ELF-1 (cell line): ENCODE results near the gene CLEC4F.
"Not testable (repeated sequence)": the region's sequence is repeated elsewhere in the genome, so short reads cannot be mapped to it uniquely, and the experiment has no call there.

ENCODE experiments used
- DNase-seq: peaks from one replicate; pipeline ENCODE4 v3.0.0-alpha.2; 2016; ENCODE audit warnings: low read depth, low spot score

CLEC4F gene

GRCh38 chr2:70826696-70827350 is 6.4 kb upstream of the CLEC4F start:
- DNase-seq = no peak

DNA sequence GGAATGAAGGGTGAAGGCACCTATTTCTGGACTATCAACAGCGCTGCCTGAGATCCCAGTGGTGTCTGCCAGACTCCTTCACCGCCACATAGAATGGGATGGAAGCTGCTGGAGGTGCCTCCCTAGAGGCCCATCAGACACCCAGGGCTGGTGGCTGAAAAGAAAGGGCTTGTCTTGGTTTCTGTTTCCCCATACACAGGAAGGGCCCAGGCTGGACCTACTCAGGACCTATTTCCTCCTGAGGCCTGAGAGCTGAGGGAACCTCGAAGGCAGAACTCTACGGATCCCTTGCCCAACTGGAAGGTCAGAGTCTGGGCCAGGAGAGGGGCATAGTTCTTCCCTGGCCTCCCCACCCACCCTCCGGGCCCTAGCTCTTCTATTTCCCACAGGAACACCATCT is 2.9 kb upstream of the CLEC4F start:
- DNase-seq = no peak

GRCh38 chr2:70822843-70823242 is 2.4 kb upstream of the CLEC4F start:
- no peak for DNase-seq

DNA sequence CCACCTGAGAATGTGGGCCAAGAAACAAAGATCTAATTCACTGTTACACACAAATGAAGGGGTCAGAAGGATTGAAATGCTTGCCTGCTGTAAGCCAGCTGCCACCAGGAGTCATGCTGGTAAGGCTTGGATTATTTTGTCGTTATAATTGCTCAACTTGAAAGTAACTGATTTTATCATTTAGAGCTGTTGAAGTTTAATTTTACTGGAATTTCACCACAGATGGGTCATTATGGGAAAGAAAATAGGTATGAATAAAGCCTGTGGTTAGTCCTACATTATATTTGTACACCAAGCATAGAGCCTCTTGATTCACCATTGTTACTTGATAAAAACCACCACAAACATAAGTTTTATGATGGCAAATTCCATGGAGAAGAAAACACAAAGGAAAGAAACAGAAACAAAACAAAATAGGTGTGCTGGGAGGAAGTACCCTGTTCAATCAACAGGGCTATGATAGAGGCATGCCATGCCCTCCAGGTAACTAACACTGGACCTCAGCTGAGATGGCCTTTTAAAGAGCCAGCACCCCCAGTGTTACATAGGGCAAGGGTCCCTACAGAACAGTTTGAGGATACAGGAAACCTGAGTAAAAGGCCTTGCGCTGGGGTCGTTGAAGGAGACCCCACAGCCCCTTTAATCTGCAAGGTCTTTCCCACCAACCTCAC is 3.0 kb downstream of the CLEC4F start:
- no peak for DNase-seq

- no peak for DNase-seq
Observed at GRCh38 chr2:70816726-70817125, 3.7 kb downstream of the CLEC4F start.

DNA sequence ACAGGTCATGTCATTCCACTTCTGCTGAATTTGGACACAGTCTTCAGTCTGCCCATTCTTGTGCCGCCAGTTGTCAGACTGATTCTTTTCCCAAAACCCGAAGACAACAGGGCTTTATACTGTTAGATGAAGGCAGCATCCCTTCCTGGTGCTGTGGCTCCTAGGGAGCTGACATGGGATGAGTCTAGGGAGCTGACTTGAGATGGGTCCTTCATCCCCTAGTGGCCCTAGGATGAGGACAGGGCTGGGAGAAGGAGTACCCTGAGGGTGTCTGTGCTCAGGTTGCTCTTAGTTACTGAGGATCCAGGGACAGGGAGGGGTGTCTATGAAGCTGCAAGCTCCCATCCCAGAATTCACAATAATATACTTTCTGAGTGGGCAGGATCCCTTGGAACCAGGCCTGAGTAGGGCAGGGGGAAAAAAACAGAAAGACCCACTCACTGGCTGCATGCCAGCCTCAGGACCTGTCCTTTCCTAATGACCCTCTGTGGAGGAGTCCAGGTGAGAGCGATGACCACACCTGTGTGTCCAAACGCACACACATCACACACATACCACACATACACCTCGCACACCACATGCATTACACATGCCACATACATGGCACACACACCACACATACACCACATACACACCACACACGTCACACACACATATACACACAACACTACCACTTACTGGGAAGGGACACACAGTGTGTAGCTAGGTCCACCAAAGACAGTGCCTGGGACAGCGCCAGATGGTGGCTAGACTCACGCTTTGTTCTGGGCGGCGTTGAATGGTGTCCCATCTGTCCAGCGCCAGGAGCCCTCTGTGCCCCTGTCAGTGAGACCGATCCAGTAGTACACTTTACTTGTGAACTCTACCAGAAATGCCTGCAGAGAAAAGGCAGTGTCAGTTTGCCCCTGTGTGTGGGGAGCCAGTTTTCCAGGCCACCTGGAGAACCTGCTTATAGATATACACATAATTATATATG is 11.1 kb downstream of the CLEC4F start:
- no peak for DNase-seq

- DNase-seq = no peak
Observed at GRCh38 chr2:70807828-70808118, 12.6 kb downstream of the CLEC4F start.

- no peak for DNase-seq
Observed at GRCh38 chr2:70807102-70807827, 13.1 kb downstream of the CLEC4F start.

GRCh38 chr2:70806620-70807019 is 13.8 kb downstream of the CLEC4F start:
- no peak for DNase-seq

DNA sequence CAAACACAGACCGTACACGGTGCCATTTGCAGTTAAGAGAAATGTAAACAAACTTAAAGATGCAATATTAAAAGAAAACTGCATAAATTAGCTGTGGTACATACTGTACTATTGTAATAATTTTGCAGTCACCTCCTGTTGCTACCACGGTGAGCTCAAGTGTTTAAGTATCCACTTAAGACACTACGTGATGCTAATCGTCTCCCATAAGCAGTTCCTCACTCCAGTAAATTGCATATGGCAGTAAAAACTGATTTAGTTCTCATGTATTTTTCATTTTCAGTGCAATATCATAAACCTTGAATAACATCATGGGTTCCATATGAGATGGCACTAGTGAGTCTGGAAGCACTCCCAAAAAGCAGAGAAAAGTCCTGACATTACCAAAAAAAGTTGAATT is 14.4 kb downstream of the CLEC4F start:
- DNase-seq = no peak

DNA sequence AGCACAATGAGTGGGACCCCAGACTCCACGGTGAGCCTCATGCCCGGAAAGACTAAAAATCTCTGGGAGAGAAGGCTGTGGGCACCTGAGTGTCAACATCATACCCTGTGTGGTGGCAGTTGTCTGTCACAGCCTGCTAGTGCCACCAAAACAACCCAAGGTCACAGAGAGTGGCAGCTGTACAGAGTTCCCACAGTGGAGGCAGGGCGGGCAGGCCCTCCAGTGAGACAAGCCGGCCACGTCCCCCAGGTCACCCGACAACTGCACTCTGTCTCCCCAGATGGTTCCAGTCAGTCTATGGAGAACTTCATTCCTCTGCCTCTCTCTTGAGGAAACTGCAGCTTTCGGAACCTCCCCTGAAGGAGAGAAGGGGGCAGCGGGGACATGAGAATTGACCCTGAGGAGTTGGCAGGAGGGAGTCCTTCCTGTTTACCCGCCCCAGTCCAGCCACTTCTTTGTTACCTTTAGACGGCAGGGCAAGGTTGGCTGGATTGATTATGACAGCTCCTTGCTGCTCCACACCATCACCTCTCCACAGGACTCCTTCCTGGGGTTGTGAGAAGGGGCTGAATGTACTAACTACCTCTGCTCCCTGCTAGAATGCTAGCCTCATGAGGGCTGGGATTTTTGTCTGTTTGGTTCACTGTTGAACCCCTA is 18.7 kb downstream of the CLEC4F start:
- peak; percentile 50 for DNase-seq

DNA sequence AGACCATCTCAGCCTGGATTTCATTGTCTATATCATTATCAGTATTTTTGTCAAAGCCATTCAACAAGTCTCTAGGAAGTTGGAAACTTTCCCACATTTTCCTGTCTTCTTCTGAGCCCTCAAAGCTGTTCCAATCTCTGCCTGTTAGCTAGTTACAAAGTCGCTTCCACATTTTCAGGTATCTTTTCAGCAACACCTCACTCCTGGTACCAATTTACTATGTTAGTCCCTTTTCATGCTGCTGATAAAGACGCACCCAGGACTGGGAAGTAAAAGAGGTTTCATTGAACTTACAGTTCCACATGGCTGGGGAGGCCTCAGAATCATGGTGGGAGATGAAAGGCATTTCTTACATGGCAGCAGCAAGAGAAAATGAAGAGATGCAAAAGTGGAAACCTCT is 20.7 kb downstream of the CLEC4F start:
- DNase-seq = no peak

DNA sequence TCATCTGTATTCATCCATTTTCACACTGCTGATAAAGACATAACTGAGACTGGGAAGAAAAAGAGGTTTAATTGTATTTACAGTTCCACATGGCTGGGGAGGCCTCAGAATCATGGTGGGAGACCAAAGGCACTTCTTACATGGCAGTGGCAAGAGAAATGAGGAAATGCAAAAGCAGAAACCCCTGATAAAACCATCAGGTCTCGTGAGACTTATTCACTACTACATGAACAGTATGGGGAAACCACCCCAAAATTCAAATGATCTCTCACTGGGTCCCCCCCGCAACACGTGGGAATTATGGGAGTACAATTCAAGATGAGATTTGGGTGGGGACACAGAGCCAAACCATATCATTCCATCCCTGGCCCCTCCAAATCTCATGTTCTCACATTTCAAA is 22.4 kb downstream of the CLEC4F start:
- DNase-seq = not testable (repeated sequence)

DNA sequence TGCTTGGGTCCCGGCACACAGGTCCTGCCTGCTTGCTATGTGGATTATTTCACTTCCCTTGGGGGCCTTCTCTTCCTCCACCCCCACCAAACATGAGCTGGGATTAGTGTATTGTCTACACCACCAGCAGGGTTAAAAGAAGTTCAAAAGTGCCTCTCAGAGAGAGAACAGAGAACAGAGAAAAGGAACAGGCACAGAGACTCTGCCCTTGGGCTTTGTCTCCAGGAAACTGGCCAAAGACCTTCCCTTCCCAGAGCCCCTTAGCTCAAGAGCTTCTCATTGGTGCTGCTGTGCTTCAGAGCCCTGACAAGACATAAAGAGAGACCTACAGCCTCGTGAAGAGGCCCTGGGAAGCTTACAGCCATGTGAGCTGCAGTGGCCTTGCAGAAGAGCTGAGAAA is 22.9 kb downstream of the CLEC4F start:
- DNase-seq = no peak

DNA sequence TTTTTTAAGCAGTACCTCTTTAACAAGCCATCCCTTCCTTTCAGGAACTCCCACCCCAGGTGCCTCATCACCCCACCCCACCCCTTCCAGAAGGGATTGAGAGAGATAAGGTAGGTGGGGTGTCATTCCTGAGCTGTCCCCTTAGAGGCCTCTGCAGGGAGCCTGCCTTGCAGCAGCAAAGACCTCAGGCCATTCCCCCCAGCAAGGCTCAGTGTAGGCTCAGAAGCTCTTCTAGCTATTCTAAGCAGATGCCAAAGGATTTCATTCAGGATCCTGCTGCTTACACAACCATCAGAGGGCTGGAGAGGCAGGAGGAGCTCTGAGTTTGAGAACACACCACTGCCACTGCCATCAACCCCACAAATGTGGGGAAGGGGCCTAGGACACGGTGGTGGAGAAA is 24.1 kb downstream of the CLEC4F start:
- no peak for DNase-seq

GRCh38 chr2:70795164-70795995 is 25.0 kb downstream of the CLEC4F start:
- DNase-seq = no peak

DNA sequence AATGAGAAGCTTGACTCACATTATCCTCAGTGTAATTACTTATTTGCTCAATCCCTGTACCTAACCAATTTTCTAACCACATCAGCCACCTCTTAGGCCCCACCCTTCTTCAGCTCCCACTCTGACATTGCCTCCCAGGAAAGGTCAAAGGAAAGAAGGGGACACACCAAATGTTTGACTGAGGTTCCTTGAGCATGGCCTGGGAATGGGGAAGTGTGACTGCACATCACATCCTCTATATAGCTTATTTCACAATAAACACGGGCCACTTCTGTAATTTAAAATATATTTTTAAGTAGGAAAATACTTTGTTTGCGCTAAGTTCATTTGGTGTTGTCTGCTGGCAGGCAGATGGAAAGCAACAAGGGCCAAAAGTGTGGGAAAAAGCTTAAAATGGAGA is 26.9 kb downstream of the CLEC4F start:
- no peak for DNase-seq

DNA sequence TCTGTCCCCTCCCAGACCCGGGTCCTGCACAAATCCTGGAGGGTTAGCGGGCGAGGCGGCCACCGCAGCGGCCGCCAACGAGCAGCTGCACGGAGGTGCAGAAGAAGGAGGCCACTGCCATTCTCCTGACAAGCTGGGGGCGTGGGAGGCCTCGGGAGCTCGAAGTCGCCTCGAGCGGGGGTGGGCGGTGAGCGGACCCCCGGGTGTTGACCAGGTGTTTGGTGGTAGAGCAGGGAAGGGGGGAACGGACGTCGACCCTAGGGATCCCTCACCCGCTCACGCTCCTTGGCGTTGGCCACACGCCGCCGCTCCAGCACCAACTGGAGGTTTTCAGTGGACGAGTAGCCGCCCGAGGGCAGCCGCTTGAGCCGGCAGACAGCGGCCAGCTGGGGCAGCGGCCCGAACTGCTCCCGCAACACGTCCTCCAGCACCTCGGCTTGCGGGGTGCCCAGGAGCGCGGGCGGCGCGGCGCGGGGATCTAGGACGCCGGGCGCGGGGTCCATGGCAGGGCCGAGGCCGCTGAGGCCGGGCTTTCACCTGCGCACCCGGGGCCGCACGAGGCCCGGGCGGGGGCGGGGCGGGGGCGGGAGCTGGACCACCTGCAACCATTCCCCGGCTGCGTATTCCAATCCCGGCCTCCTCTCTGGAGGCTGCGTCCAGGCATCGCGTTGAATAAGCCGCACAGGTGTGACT is 30.1 kb downstream of the CLEC4F start, which contains the start of gene FIGLA:
FIGLA (minus strand) TSS at position 508 of the 693 bp plus-strand sequence; CDS start at position 503, 5 bp downstream.
- peak; percentile 72 for DNase-seq

GRCh38 chr2:70789304-70790135 is 30.9 kb downstream of the CLEC4F start:
- DNase-seq = peak; percentile 94
